Panc1 (cell line): ENCODE data around the gene CDH15. TPM values are rescaled to one million over a fixed set of nuclear protein-coding genes. Genes with fewer than 3 reads are reported as not detected.

Source experiments
- ATAC-seq: fragments of 200-7000 bp; cut with Tn5 transposase; 2 replicates; pipeline ENCODE4 v1.9.1; 2020; ENCODE audit warnings: mild to moderate bottlenecking, moderate library complexity
- BruUV-seq: library from RNA; stranded (reverse); fragments of 400-500 nt; replicated peaks from 2 replicates; lab custom pipeline; 2021; lab: Mats Ljungman, UMichigan
- CTCF ChIA-PET: fragments of 300-600 bp; sonication (Branson Sonifier 250); formaldehyde crosslinking; loops from one replicate; lab custom pipeline; 2022; ENCODE audit warnings: antibody characterized with exemption; lab: Charles Lee
- POLR2A ChIA-PET: fragments of 300-600 bp; sonication (Branson Sonifier 250); formaldehyde crosslinking; loops from one replicate; lab custom pipeline; 2022; ENCODE audit warnings: antibody characterized with exemption; lab: Charles Lee
- DNase-seq: peaks from one replicate; pipeline ENCODE4 v3.0.0-alpha.2; 2010; ENCODE audit warnings: low read depth, low spot score
- H3K27ac ChIP-seq: 2 replicates; pipeline ENCODE4 v1.5.1; 2011; ENCODE audit warnings: mild to moderate bottlenecking, low read length, inconsistent platforms
- H3K27me3 ChIP-seq: fragments of 200-500 bp; sonication (Bioruptor generic); 2 replicates; pipeline ENCODE4 v1.6.0; 2014; ENCODE audit warnings: low read length, inconsistent platforms; ENCODE audit not compliant: control insufficient read depth, insufficient read depth
- H3K36me3 ChIP-seq: fragments of 200-500 bp; sonication (Bioruptor generic); 2 replicates; pipeline ENCODE4 v1.5.1; 2014; ENCODE audit warnings: inconsistent platforms, mild to moderate bottlenecking, low read length, moderate library complexity; ENCODE audit not compliant: control insufficient read depth, insufficient read depth
- H3K4me1 ChIP-seq: 2 replicates; pipeline ENCODE4 v1.5.1; 2011; ENCODE audit warnings: inconsistent platforms, mild to moderate bottlenecking, low read length, moderate library complexity; ENCODE audit not compliant: control insufficient read depth, insufficient read depth
- H3K4me3 ChIP-seq, 2 experiments: 2 replicates each; pipeline ENCODE4 v1.5.1; 2011 to 2012; ENCODE audit warnings: low read depth in 2 of 2, low read length in 2 of 2, mild to moderate bottlenecking in 2 of 2, inconsistent platforms in 1 of 2, moderate library complexity in 1 of 2
- H3K9me3 ChIP-seq: fragments of 200-500 bp; sonication (Bioruptor generic); 2 replicates; pipeline ENCODE4 v1.5.1; 2014; ENCODE audit warnings: low read depth, mild to moderate bottlenecking, inconsistent platforms, low read length, moderate library complexity; ENCODE audit not compliant: control insufficient read depth, insufficient read depth
- POLR2AphosphoS5 ChIP-seq: IDR thresholded peaks from 2 replicates; pipeline ENCODE4 v1.6.1; 2012; ENCODE audit warnings: mild to moderate bottlenecking, low read depth, low read length, moderate library complexity
- SIN3A ChIP-seq: IDR thresholded peaks from 2 replicates; pipeline ENCODE4 v1.6.1; 2012; ENCODE audit warnings: low read depth, mild to moderate bottlenecking, low read length, moderate library complexity, borderline replicate concordance; ENCODE audit not compliant: insufficient read depth
- TCF7L2 ChIP-seq: IDR thresholded peaks from 2 replicates; pipeline ENCODE4 v1.6.1; 2011; ENCODE audit warnings: mild to moderate bottlenecking, low read depth, low read length, inconsistent platforms
- in situ Hi-C: cut with HindIII; loops from 2 replicates; pipeline ENCODE4 v1.10.0; 2016; ENCODE audit warnings: low sequenced_read_pairs, low pct_unique_long_range_greater_than_20kb
- intact Hi-C: fragments of 100-400 bp; cut with micrococcal nuclease; formaldehyde crosslinking; loops from one replicate; pipeline ENCODE4 v1.10.0; 2022; ENCODE audit not compliant: unreplicated experiment
- total RNA-seq: library from RNA; stranded (reverse); gene quantifications from one replicate; pipeline ENCODE4 v1.2.1, GENCODE V29; 2021; ENCODE audit not compliant: unreplicated experiment
- TF ChIP-seq, protein P1 (sequence below): fragments of 450-650 bp; IDR thresholded peaks from 2 replicates; pipeline ENCODE4 v1.5.1; 2017; ENCODE audit warnings: mild to moderate bottlenecking
- TF ChIP-seq, protein P2 (sequence below), 2 experiments: IDR thresholded peaks; 2 replicates each; pipeline ENCODE4 v1.6.1; 2011 to 2012; ENCODE audit warnings: low read depth in 2 of 2, control low read depth in 1 of 2, low read length in 1 of 2, mild to moderate bottlenecking in 1 of 2, moderate library complexity in 1 of 2; ENCODE audit not compliant: insufficient read depth in 1 of 2

Gene CDH15
- total RNA-seq, 1 experiment from 2014 or later, result 0.51 TPM

DNA sequence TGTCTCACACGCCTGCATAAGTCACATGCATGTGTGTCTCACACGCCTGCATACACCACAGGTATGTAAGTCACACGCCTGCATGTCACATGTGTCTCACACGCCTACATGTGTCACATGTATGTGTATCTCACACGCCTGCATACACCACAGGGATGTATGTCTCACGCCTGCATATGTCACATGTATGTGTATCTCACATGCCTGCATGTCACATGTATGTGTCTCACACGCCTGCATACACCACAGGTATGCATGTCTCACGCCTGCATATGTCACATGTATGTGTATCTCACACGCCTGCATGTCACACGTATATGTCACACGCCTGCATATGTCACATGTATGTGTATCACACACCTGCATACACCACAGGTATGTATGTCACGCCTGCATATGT is 13.8 kb upstream of the CDH15 start:
- ATAC-seq, result no peak
- DNase-seq, result no peak
- H3K36me3 ChIP-seq, result no peaks in the 10 kb centered on the region
- in situ Hi-C loops, result no loop called here
- no TSS peak for BruUV-seq
- intact Hi-C loops, result no loop called here
- TF ChIP-seq, protein P1, sequence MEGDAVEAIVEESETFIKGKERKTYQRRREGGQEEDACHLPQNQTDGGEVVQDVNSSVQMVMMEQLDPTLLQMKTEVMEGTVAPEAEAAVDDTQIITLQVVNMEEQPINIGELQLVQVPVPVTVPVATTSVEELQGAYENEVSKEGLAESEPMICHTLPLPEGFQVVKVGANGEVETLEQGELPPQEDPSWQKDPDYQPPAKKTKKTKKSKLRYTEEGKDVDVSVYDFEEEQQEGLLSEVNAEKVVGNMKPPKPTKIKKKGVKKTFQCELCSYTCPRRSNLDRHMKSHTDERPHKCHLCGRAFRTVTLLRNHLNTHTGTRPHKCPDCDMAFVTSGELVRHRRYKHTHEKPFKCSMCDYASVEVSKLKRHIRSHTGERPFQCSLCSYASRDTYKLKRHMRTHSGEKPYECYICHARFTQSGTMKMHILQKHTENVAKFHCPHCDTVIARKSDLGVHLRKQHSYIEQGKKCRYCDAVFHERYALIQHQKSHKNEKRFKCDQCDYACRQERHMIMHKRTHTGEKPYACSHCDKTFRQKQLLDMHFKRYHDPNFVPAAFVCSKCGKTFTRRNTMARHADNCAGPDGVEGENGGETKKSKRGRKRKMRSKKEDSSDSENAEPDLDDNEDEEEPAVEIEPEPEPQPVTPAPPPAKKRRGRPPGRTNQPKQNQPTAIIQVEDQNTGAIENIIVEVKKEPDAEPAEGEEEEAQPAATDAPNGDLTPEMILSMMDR, result no peak
- TF ChIP-seq POLR2AphosphoS5 (no peak), TCF7L2 (no peak), SIN3A (no peak)
- TF ChIP-seq, protein P2, sequence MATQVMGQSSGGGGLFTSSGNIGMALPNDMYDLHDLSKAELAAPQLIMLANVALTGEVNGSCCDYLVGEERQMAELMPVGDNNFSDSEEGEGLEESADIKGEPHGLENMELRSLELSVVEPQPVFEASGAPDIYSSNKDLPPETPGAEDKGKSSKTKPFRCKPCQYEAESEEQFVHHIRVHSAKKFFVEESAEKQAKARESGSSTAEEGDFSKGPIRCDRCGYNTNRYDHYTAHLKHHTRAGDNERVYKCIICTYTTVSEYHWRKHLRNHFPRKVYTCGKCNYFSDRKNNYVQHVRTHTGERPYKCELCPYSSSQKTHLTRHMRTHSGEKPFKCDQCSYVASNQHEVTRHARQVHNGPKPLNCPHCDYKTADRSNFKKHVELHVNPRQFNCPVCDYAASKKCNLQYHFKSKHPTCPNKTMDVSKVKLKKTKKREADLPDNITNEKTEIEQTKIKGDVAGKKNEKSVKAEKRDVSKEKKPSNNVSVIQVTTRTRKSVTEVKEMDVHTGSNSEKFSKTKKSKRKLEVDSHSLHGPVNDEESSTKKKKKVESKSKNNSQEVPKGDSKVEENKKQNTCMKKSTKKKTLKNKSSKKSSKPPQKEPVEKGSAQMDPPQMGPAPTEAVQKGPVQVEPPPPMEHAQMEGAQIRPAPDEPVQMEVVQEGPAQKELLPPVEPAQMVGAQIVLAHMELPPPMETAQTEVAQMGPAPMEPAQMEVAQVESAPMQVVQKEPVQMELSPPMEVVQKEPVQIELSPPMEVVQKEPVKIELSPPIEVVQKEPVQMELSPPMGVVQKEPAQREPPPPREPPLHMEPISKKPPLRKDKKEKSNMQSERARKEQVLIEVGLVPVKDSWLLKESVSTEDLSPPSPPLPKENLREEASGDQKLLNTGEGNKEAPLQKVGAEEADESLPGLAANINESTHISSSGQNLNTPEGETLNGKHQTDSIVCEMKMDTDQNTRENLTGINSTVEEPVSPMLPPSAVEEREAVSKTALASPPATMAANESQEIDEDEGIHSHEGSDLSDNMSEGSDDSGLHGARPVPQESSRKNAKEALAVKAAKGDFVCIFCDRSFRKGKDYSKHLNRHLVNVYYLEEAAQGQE (IDR thresholded peaks at IDR 0.05; ENCODE audit: insufficient read depth in 1 of 2, low read depth in 2 of 2, low read length in 1 of 2), result no peak
- H3K4me1 ChIP-seq, result no peaks in the 10 kb centered on the region
- CTCF ChIA-PET, result no interaction called here
- no peak overlapping the region for H3K27ac ChIP-seq
- H3K27me3 ChIP-seq, result no peaks in the 10 kb centered on the region
- no peak overlapping the region for H3K4me3 ChIP-seq
- no peaks in the 10 kb centered on the region for H3K9me3 ChIP-seq
- POLR2A ChIA-PET, result no interaction called here

DNA sequence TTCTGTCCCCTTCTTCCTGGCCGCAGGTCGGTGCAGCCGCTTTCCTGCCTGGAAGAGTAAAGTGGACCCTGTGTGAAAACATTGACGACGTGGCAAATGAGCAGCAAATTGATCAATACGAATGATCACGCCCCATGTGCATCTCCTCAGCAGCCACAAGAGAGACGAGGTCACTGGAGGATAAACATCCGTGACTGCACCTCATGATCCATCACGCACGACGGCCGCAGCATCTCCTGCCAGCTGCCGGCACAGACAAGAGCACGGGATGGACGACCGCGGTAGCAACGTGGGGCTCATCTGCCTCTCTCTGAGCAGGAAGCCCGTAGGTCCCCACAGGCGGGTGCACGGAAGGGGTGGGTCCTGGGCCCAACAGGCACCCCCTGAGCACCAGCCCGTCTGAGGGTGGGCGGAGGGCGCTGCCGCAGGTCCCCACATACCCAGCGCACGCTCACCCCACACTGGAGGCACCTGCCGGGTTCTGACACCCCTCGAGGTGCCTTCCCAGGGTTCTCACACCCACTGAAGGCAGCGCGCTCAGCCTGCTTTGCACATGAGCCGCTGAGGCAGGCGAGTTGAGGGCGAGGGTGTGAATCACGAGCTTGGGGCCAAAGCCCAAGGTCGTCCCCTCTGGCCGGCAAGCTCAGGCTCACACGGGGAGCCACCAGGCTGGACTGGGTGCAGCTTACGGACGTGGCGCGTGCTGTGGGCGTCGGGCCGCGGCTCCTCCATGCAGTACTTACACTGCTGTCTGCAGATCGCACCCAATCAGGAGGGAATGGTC is 12.3 kb upstream of the CDH15 start:
- in situ Hi-C loops, result no loop called here
- BruUV-seq, result no TSS peak

DNA sequence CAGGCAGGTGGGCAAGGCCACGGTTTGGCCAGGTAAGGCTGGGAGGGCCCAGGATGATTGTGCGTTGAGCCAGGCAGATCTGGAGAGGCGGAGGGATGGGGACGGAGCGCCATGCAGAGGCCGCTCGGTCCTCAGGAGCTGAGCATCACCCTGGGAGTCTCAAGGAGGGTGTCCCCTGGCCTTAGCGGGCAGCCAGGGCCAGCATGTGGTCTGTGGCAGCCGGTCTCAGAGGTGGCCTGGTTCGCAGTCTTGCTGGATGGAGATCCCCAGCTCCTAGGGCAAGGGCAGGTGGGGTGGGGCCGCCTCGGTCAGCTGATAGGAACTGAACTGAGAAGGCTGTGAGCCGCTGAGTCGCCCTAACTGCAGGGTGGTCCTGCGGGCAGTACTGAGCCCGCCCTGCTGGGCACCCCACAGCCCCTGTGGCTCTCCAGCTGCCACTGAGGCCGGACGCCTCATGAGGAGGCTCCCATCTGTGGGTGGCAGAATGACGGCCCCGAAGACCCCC is 11.6 kb upstream of the CDH15 start:
- H3K9me3 ChIP-seq, result no peaks in the 10 kb centered on the region
- ATAC-seq, result no peak
- no peaks in the 10 kb centered on the region for H3K27me3 ChIP-seq
- in situ Hi-C loops (no loop called here), intact Hi-C loops (loop anchor here (10.0 kb wide), 1 partner anchor 345 kb away; the partner anchor contains the start of gene APRT)
- H3K36me3 ChIP-seq, result no peaks in the 10 kb centered on the region
- no TSS peak for BruUV-seq
- no peak overlapping the region for H3K4me3 ChIP-seq
- CTCF ChIA-PET, result no interaction called here
- no peak for DNase-seq
- no peak overlapping the region for H3K27ac ChIP-seq
- POLR2A ChIA-PET, result no interaction called here
- no peaks in the 10 kb centered on the region for H3K4me1 ChIP-seq
- TF ChIP-seq TCF7L2 (no peak), SIN3A (no peak), POLR2AphosphoS5 (no peak)
- TF ChIP-seq, protein P2 (IDR thresholded peaks at IDR 0.05; ENCODE audit: insufficient read depth in 1 of 2, low read depth in 2 of 2, low read length in 1 of 2), result no peak
- TF ChIP-seq, protein P1, result no peak

More for the DNA sequence above, 12.3 kb upstream of the CDH15 start:
- DNase-seq, result no peak
- ChIA-PET POLR2A (no interaction called here), CTCF (no interaction called here)
- no peak overlapping the region for H3K4me3 ChIP-seq
- intact Hi-C loops, result no loop called here
- H3K4me1 ChIP-seq, result no peaks in the 10 kb centered on the region
- H3K36me3 ChIP-seq, result no peaks in the 10 kb centered on the region
- no peaks in the 10 kb centered on the region for H3K27me3 ChIP-seq
- H3K27ac ChIP-seq, result no peak overlapping the region
- TF ChIP-seq TCF7L2, result no peak
- no peaks in the 10 kb centered on the region for H3K9me3 ChIP-seq
- no peak for ATAC-seq
